Measurements from ENCODE around the gene SRD5A1.

DNA sequence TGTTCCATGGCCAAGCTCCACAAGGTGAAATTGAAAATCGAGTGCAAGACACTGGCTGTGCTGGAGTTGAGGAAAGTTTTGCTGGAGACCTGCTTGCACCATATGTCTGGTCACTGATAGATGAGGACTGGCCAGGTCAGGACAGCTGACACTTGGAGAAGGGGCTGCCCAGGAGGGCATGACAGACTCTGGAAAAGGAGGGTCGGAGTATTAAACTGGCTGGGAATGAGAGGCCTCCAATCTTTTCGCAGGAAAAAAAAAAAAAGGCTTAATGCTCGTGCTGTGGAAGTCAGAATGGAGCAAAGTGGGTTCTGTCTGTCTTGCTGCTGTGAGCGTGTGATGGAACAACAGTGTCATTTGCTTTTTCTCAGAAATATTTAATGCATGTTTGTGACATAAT is 85.5 kb downstream of the SRD5A1 start:
- TF ChIP-seq, protein P1, sequence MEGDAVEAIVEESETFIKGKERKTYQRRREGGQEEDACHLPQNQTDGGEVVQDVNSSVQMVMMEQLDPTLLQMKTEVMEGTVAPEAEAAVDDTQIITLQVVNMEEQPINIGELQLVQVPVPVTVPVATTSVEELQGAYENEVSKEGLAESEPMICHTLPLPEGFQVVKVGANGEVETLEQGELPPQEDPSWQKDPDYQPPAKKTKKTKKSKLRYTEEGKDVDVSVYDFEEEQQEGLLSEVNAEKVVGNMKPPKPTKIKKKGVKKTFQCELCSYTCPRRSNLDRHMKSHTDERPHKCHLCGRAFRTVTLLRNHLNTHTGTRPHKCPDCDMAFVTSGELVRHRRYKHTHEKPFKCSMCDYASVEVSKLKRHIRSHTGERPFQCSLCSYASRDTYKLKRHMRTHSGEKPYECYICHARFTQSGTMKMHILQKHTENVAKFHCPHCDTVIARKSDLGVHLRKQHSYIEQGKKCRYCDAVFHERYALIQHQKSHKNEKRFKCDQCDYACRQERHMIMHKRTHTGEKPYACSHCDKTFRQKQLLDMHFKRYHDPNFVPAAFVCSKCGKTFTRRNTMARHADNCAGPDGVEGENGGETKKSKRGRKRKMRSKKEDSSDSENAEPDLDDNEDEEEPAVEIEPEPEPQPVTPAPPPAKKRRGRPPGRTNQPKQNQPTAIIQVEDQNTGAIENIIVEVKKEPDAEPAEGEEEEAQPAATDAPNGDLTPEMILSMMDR (IDR thresholded peaks at IDR 0.05): no peak
- TF ChIP-seq POLR2A (IDR thresholded peaks at IDR 0.05): no peak
- no peak for TF ChIP-seq POLR2AphosphoS5 (IDR thresholded peaks at IDR 0.05)
